Small intestine (tissue), 7 donors: ENCODE results near the gene GFOD1. TPM values are rescaled to one million over a fixed set of nuclear protein-coding genes. Genes with fewer than 3 reads are reported as not detected.

Experiments
- DNase-seq, 2 donors: peaks; one replicate each; pipeline versions ENCODE4 v3.0.0 to v3.0.0-alpha.2; 2013
- FAIRE-seq: peaks from 2 replicates; lab custom pipeline; 2012; peaks lifted over from hg19 to GRCh38; lab: Jason Lieb, UNC
- H3K27ac ChIP-seq, 3 donors: one replicate each; pipeline ENCODE4 v1.5.1; 2013; ENCODE audit warnings: low read length in 2 of 3, mild to moderate bottlenecking in 2 of 3, control low read depth in 1 of 3, inconsistent platforms in 1 of 3, low read depth in 1 of 3, moderate library complexity in 1 of 3
- H3K27me3 ChIP-seq, 3 donors: one replicate each; pipeline ENCODE4 v1.6.1; 2013; ENCODE audit warnings: low read length in 3 of 3, inconsistent platforms in 1 of 3; ENCODE audit not compliant: control insufficient read depth in 3 of 3, insufficient read depth in 3 of 3
- H3K36me3 ChIP-seq, 3 donors: one replicate each; pipeline ENCODE4 v1.6.1; 2013; ENCODE audit warnings: low read length in 3 of 3, inconsistent platforms in 1 of 3, low read depth in 1 of 3, mild to moderate bottlenecking in 1 of 3, moderate library complexity in 1 of 3; ENCODE audit not compliant: control insufficient read depth in 3 of 3, insufficient read depth in 2 of 3
- H3K4me1 ChIP-seq, 3 donors: one replicate each; pipeline ENCODE4 v1.6.1; 2013; ENCODE audit warnings: low read length in 2 of 3, inconsistent platforms in 1 of 3, low read depth in 1 of 3, mild to moderate bottlenecking in 1 of 3, moderate library complexity in 1 of 3; ENCODE audit not compliant: control insufficient read depth in 3 of 3, insufficient read depth in 2 of 3
- H3K4me3 ChIP-seq, 3 donors: one replicate each; pipeline ENCODE4 v1.5.1; 2013; ENCODE audit warnings: low read length in 3 of 3, control low read depth in 1 of 3, inconsistent platforms in 1 of 3, low read depth in 1 of 3, mild to moderate bottlenecking in 1 of 3, moderate library complexity in 1 of 3
- H3K9me3 ChIP-seq, 2 donors: one replicate each; pipeline ENCODE4 v1.6.1; 2013; ENCODE audit warnings: low read depth in 1 of 2, low read length in 1 of 2; ENCODE audit not compliant: control insufficient read depth in 2 of 2, insufficient read depth in 1 of 2
- WGBS, 3 donors: extraction: QIAGEN DNeasy Blood & Tissue Kit; methylation state at CpG; one replicate each; pipeline ENCODE4 v1.1.7; 2013; 5-methylcytosine and 5-hydroxymethylcytosine counted together
- polyA plus RNA-seq, 4 donors: library from polyadenylated mRNA; stranded (reverse) in 3 of 4; unstranded in 1 of 4; fragments of 200-250 nt in 3 of 4; fragments of 120-200 nt in 1 of 4; gene quantifications; one replicate each; pipeline versions ENCODE4 v1.2.1 to v1.2.3, GENCODE V29; 2013
- donor health status: healthy with polysubstance abuse.
- donor health status: control.
- donor health status: control.
- donor health status: Bipolar disorder and iron deficiency.
- donor health status: healthy.

Gene GFOD1
- polyA plus RNA-seq, 4 donors: 1.1 to 7.3 (median 1.5) TPM

- Histone ChIP-seq H3K36me3 (peaks cover 0 to 2% (median 0%) of the 10 kb centered on the region in 3 donors), H3K27me3 (no peaks in the 10 kb centered on the region), H3K9me3 (no peaks in the 10 kb centered on the region)
These were observed 114.5 kb downstream of the GFOD1 start for GRCh38 chr6:13372688-13373487.

GRCh38 chr6:13372076-13372475, 115.3 kb downstream of the GFOD1 start:
- whole genome bisulfite sequencing, 3 donors: 81 to 92% (median 86%) methylated on average over 6 of the region's 6 CpGs
- FAIRE-seq (no peak), DNase-seq (no peak)
- Histone ChIP-seq H3K27me3 (no peaks in the 10 kb centered on the region), H3K27ac (no peak overlapping the region), H3K36me3 (no peaks in the 10 kb centered on the region), H3K4me3 (no peak overlapping the region), H3K4me1 (no peaks in the 10 kb centered on the region), H3K9me3 (no peaks in the 10 kb centered on the region)

More at GRCh38 chr6:13372688-13373487, 114.5 kb downstream of the GFOD1 start:
- 64 to 80% (median 75%) methylated on average over 9 of the region's 9 CpGs for WGBS, 3 donors
- Histone ChIP-seq H3K4me1 (no peaks in the 10 kb centered on the region), H3K27ac (no peak overlapping the region), H3K4me3 (no peak overlapping the region)
- no peak for FAIRE-seq
- DNase-seq: no peak

- Histone ChIP-seq H3K4me1 (no peaks in the 10 kb centered on the region), H3K9me3 (no peaks in the 10 kb centered on the region), H3K36me3 (no peaks in the 10 kb centered on the region), H3K4me3 (no peak overlapping the region), H3K27ac (no peak overlapping the region), H3K27me3 (no peaks in the 10 kb centered on the region)
- 81 to 88% (median 88%) methylated on average over 9 of the region's 9 CpGs for WGBS, 3 donors
- FAIRE-seq (no peak), DNase-seq (no peak)
These were observed 115.9 kb downstream of the GFOD1 start for GRCh38 chr6:13371421-13372072.

GRCh38 chr6:13370623-13371022, 116.8 kb downstream of the GFOD1 start:
- Histone ChIP-seq H3K9me3 (no peaks in the 10 kb centered on the region), H3K36me3 (no peaks in the 10 kb centered on the region), H3K4me1 (no peaks in the 10 kb centered on the region), H3K27me3 (no peaks in the 10 kb centered on the region), H3K4me3 (no peak overlapping the region), H3K27ac (no peak overlapping the region)
- 76 to 84% (median 80%) methylated on average over 5 of the region's 5 CpGs for WGBS, 3 donors
- DNase-seq (no peak), FAIRE-seq (no peak)

- Histone ChIP-seq H3K4me1 (no peaks in the 10 kb centered on the region), H3K27ac (no peak overlapping the region), H3K36me3 (peaks cover 0 to 5% (median 0%) of the 10 kb centered on the region in 3 donors), H3K9me3 (no peaks in the 10 kb centered on the region), H3K27me3 (no peaks in the 10 kb centered on the region), H3K4me3 (no peak overlapping the region)
- FAIRE-seq: no peak
- no peak for DNase-seq
- 0 to 76% (median 0%) methylated on average over 1 of the region's 1 CpG for WGBS, 3 donors
These were observed 117.8 kb downstream of the GFOD1 start for GRCh38 chr6:13369591-13369990.

- H3K36me3 ChIP-seq: peaks cover 0 to 9% (median 0%) of the 10 kb centered on the region in 3 donors
- no peaks in the 10 kb centered on the region for H3K9me3 ChIP-seq
- no peaks in the 10 kb centered on the region for H3K4me1 ChIP-seq
- no peak overlapping the region for H3K4me3 ChIP-seq
- H3K27me3 ChIP-seq: no peaks in the 10 kb centered on the region
- no peak overlapping the region for H3K27ac ChIP-seq
- DNase-seq (no peak), FAIRE-seq (no peak)
These were observed 118.7 kb downstream of the GFOD1 start for GRCh38 chr6:13368731-13369115.

GRCh38 chr6:13368079-13368730, 119.2 kb downstream of the GFOD1 start:
- Histone ChIP-seq H3K27me3 (no peaks in the 10 kb centered on the region), H3K36me3 (peaks cover 0 to 9% (median 0%) of the 10 kb centered on the region in 3 donors), H3K4me3 (no peak overlapping the region), H3K9me3 (no peaks in the 10 kb centered on the region), H3K27ac (no peak overlapping the region), H3K4me1 (no peaks in the 10 kb centered on the region)
- DNase-seq (peak in 1 of 2 donors; percentile 45), FAIRE-seq (no peak)
- 28 to 66% (median 45%) methylated on average over 7 of the region's 7 CpGs for WGBS, 3 donors

GRCh38 chr6:13367396-13367795, 120.0 kb downstream of the GFOD1 start:
- DNase-seq (no peak), FAIRE-seq (no peak)
- H3K4me3 ChIP-seq: no peak overlapping the region
- H3K4me1 ChIP-seq: no peaks in the 10 kb centered on the region
- no peaks in the 10 kb centered on the region for H3K9me3 ChIP-seq
- WGBS, 3 donors: 68 to 78% (median 71%) methylated on average over 3 of the region's 3 CpGs
- peaks cover 0 to 9% (median 0%) of the 10 kb centered on the region in 3 donors for H3K36me3 ChIP-seq
- no peak overlapping the region for H3K27ac ChIP-seq
- no peaks in the 10 kb centered on the region for H3K27me3 ChIP-seq
